Endothelial cell of umbilical vein (primary cell): ENCODE data around the gene STK17A.

Source experiments
- CTCF ChIP-seq, 2 donors: IDR thresholded peaks; 1 replicate in 1 of 2; 2 replicates in 1 of 2; pipeline ENCODE4 v1.5.1; 2011; ENCODE audit warnings: low read length in 2 of 2, mild to moderate bottlenecking in 2 of 2, moderate library complexity in 2 of 2, control low read depth in 1 of 2, inconsistent platforms in 1 of 2, low read depth in 1 of 2; ENCODE audit not compliant: insufficient read depth in 1 of 2; ENCODE audit errors: extremely low read depth in 1 of 2
- EZH2 ChIP-seq: IDR thresholded peaks from 2 replicates; pipeline ENCODE4 v1.6.1; 2012; ENCODE audit warnings: borderline replicate concordance, low read depth, mild to moderate bottlenecking, moderate library complexity, low read length, inconsistent platforms; ENCODE audit not compliant: severe bottlenecking
- POLR2A ChIP-seq: IDR thresholded peaks from 2 replicates; pipeline ENCODE4 v1.6.1; 2012; ENCODE audit warnings: low read depth, mild to moderate bottlenecking, control low read depth, low read length
- POLR2AphosphoS5 ChIP-seq: IDR thresholded peaks from 2 replicates; pipeline ENCODE4 v1.6.1; 2012; ENCODE audit warnings: low read depth, mild to moderate bottlenecking, control low read depth, low read length, moderate library complexity; ENCODE audit not compliant: insufficient read depth

GRCh38 chr7:43536773-43537172, 46.1 kb upstream of the STK17A start:
- TF ChIP-seq POLR2AphosphoS5 (no peak), EZH2 (no peak), CTCF (IDR thresholded peaks at IDR 0.05; ENCODE audit: extremely low read depth in 1 of 2, insufficient read depth in 1 of 2, low read depth in 1 of 2, low read length in 2 of 2) (no peak), POLR2A (no peak)
